SK-N-SH treated with all-trans-retinoic acid at 6 μM for 48 hours (cell line): Measurements from ENCODE around the gene RALBP1.

Experiments used
- ATAC-seq: fragments of 200-7000 bp; cut with Tn5 transposase; 3 replicates; pipeline ENCODE4 v1.9.1; 2020; ENCODE audit warnings: mild to moderate bottlenecking, moderate library complexity
- ARNTL ChIP-seq: fragments of 450-650 bp; formaldehyde crosslinking; IDR thresholded peaks from 2 replicates; pipeline ENCODE4 v1.5.0; 2020; ENCODE audit warnings: low read depth, mild to moderate bottlenecking, moderate library complexity, borderline replicate concordance
- BACH2 ChIP-seq: fragments of 250-450 bp; sonication (Bioruptor Pico); IDR thresholded peaks from 2 replicates; pipeline ENCODE4 v1.9.0; 2021; ENCODE audit warnings: mild to moderate bottlenecking, borderline replicate concordance
- CREB5 ChIP-seq: fragments of 250-450 bp; sonication (Bioruptor Pico); IDR thresholded peaks from 2 replicates; pipeline ENCODE4 v1.5.1; 2020; ENCODE audit warnings: low read depth, mild to moderate bottlenecking, moderate library complexity
- ESRRG ChIP-seq: fragments of 250-450 bp; sonication (Bioruptor Pico); IDR thresholded peaks from 2 replicates; pipeline ENCODE4 v1.6.1; 2021; ENCODE audit warnings: mild to moderate bottlenecking
- GLIS3 ChIP-seq: fragments of 250-450 bp; sonication (Bioruptor Pico); IDR thresholded peaks from 2 replicates; pipeline ENCODE4 v1.5.0; 2020; ENCODE audit warnings: mild to moderate bottlenecking, moderate library complexity
- ISL1 ChIP-seq: fragments of 250-450 bp; sonication (Bioruptor Pico); IDR thresholded peaks from 2 replicates; pipeline ENCODE4 v2.1.2; 2022; ENCODE audit warnings: mild to moderate bottlenecking, moderate library complexity
- OSR1 ChIP-seq: fragments of 250-450 bp; sonication (Bioruptor Pico); IDR thresholded peaks from 2 replicates; pipeline ENCODE4 v1.8.0; 2022; ENCODE audit warnings: moderate library complexity, mild to moderate bottlenecking, inconsistent platforms
- PPARA ChIP-seq: fragments of 250-450 bp; sonication (Bioruptor Pico); IDR thresholded peaks from 2 replicates; pipeline ENCODE4 v1.5.0; 2020; ENCODE audit warnings: mild to moderate bottlenecking, borderline replicate concordance
- RARB ChIP-seq: fragments of 250-450 bp; sonication (Bioruptor Pico); IDR thresholded peaks from 2 replicates; pipeline ENCODE4 v1.8.0; 2021; ENCODE audit warnings: mild to moderate bottlenecking, moderate library complexity
- SNAI2 ChIP-seq: fragments of 250-450 bp; sonication (Bioruptor Pico); IDR thresholded peaks from 2 replicates; pipeline ENCODE4 v1.5.0; 2020; ENCODE audit warnings: mild to moderate bottlenecking, moderate library complexity
- TCF4 ChIP-seq: fragments of 250-450 bp; sonication (Bioruptor Pico); IDR thresholded peaks from 2 replicates; pipeline ENCODE4 v1.8.0; 2021; ENCODE audit warnings: mild to moderate bottlenecking, moderate library complexity, borderline replicate concordance
- TOX ChIP-seq: fragments of 250-450 bp; sonication (Bioruptor Pico); IDR thresholded peaks from 2 replicates; pipeline ENCODE4 v1.8.0; 2021; ENCODE audit warnings: mild to moderate bottlenecking, moderate library complexity, borderline replicate concordance
- ZFP3 ChIP-seq: fragments of 250-450 bp; sonication (Bioruptor Pico); IDR thresholded peaks from 2 replicates; pipeline ENCODE4 v1.5.0; 2020; ENCODE audit warnings: mild to moderate bottlenecking, moderate library complexity
- ZFP30 ChIP-seq: fragments of 450-650 bp; formaldehyde crosslinking; IDR thresholded peaks from 2 replicates; pipeline ENCODE4 v1.5.0; 2022; ENCODE audit warnings: mild to moderate bottlenecking, moderate library complexity
- ZNF565 ChIP-seq: fragments of 450-650 bp; formaldehyde crosslinking; conservative IDR thresholded peaks from 2 replicates; pipeline ENCODE4 v1.5.0; 2020; ENCODE audit warnings: low read depth, mild to moderate bottlenecking, moderate library complexity
- ZNF70 ChIP-seq: fragments of 450-650 bp; formaldehyde crosslinking; IDR thresholded peaks from 2 replicates; pipeline ENCODE4 v1.5.0; 2020; ENCODE audit warnings: mild to moderate bottlenecking, moderate library complexity
- ZNF8 ChIP-seq: fragments of 450-650 bp; formaldehyde crosslinking; IDR thresholded peaks from 2 replicates; pipeline ENCODE4 v1.5.0; 2020; ENCODE audit warnings: mild to moderate bottlenecking, moderate library complexity
- TF ChIP-seq, protein P1 (sequence below): fragments of 250-450 bp; sonication (Bioruptor Pico); IDR thresholded peaks from 2 replicates; pipeline ENCODE4 v1.8.0; 2020; ENCODE audit warnings: mild to moderate bottlenecking, moderate library complexity, borderline replicate concordance
- TF ChIP-seq, protein P2 (sequence below): fragments of 250-450 bp; sonication (Bioruptor Pico); IDR thresholded peaks from 2 replicates; pipeline ENCODE4 v1.5.1; 2021; ENCODE audit warnings: mild to moderate bottlenecking, moderate library complexity

The RALBP1 gene

DNA sequence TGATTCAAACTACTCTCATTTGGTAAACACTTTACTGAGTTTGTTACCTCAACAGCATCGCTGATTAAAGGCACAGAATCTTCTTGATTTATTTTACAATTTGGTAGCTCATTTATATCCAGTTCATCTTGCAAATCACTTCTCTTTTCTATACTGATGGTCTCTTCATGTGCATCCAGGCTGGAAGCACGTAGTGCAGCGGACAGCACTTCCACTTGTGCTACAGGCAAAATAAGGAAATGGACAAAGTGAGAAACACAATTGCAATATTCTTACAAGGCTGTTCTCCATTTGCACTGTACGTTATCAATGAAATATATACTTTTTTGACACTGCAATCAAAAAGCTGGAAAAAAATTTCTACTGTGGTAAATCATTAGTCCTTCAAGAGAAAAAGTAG is 88.0 kb downstream of the RALBP1 start (continued):
- TF ChIP-seq CREB5 (no peak), TOX (CRISPR knock-in tag) (no peak), ZNF565 (CRISPR knock-in tag) (no peak)
- TF ChIP-seq, protein P1, sequence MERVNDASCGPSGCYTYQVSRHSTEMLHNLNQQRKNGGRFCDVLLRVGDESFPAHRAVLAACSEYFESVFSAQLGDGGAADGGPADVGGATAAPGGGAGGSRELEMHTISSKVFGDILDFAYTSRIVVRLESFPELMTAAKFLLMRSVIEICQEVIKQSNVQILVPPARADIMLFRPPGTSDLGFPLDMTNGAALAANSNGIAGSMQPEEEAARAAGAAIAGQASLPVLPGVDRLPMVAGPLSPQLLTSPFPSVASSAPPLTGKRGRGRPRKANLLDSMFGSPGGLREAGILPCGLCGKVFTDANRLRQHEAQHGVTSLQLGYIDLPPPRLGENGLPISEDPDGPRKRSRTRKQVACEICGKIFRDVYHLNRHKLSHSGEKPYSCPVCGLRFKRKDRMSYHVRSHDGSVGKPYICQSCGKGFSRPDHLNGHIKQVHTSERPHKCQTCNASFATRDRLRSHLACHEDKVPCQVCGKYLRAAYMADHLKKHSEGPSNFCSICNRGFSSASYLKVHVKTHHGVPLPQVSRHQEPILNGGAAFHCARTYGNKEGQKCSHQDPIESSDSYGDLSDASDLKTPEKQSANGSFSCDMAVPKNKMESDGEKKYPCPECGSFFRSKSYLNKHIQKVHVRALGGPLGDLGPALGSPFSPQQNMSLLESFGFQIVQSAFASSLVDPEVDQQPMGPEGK (CRISPR knock-in tag): no peak
- TF ChIP-seq, protein P2, sequence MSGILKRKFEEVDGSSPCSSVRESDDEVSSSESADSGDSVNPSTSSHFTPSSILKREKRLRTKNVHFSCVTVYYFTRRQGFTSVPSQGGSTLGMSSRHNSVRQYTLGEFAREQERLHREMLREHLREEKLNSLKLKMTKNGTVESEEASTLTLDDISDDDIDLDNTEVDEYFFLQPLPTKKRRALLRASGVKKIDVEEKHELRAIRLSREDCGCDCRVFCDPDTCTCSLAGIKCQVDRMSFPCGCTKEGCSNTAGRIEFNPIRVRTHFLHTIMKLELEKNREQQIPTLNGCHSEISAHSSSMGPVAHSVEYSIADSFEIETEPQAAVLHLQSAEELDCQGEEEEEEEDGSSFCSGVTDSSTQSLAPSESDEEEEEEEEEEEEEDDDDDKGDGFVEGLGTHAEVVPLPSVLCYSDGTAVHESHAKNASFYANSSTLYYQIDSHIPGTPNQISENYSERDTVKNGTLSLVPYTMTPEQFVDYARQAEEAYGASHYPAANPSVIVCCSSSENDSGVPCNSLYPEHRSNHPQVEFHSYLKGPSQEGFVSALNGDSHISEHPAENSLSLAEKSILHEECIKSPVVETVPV (CRISPR knock-in tag): no peak

DNA sequence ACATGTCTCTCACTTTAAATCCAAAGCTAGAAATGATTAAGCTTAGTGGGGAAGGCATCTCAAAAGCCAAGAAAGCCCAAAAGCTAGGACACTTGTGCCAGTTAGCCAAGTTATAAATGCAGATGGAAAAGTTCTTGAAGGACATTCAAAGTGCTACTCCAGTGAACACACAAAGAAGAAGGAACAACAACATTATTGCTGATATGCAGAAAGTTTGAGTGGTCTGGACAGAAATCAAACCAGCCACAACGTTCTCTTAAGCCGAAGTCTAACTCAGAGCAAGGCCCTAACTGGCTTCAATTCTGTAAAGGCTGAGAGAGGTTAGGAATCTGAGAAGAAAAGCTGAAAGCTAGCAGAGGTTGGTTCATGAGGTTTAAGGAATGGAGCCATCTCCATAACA is 90.1 kb downstream of the RALBP1 start:
- no peak for ATAC-seq
- TF ChIP-seq ARNTL (CRISPR knock-in tag) (no peak), ZNF70 (CRISPR knock-in tag) (no peak), ZNF8 (CRISPR knock-in tag) (no peak), OSR1 (CRISPR knock-in tag) (no peak), PPARA (no peak), RARB (CRISPR knock-in tag) (no peak), TCF4 (no peak), SNAI2 (CRISPR knock-in tag) (no peak)
- TF ChIP-seq, protein P2 (CRISPR knock-in tag): no peak

- no peak for ATAC-seq
- TF ChIP-seq GLIS3 (CRISPR knock-in tag) (no peak), BACH2 (CRISPR knock-in tag) (no peak), RARB (CRISPR knock-in tag) (no peak), ZFP30 (CRISPR knock-in tag) (no peak), OSR1 (CRISPR knock-in tag) (no peak), ISL1 (CRISPR knock-in tag) (no peak), ESRRG (CRISPR knock-in tag) (no peak), PPARA (no peak), ZFP3 (no peak)
- TF ChIP-seq, protein P1 (CRISPR knock-in tag): no peak
Measured at GRCh38 chr18:9568186-9568585, 92.9 kb downstream of the RALBP1 start.

DNA sequence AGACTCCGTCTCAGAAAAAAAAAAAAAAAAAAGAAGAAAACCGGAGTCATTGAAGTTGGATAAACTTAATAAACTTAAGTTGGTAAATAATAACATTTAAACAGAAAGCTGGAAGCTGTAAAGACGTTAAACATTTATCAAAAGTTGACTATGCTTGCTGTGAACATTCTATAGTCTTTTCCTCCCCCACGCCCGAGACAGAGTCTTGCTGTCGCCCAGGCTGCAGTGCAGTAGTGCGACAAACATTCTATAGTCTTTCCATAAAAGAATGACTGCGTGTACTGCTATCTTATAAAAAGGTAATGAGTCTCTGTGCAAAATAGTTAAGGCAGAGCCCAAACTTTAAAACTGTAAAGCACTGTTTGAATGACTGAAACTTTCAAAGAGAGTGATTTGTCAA is 93.9 kb downstream of the RALBP1 start:
- TF ChIP-seq, protein P1 (CRISPR knock-in tag): no peak
- ATAC-seq: no peak
